Lung (tissue), 12 donors: Measurements from ENCODE around the gene SF3B2. TPM values are rescaled to one million over a fixed set of nuclear protein-coding genes. Genes with fewer than 3 reads are reported as not detected.

Source experiments
- ATAC-seq: fragments of 200-7000 bp; cut with Tn5 transposase; one replicate; pipeline ENCODE4 v1.9.1; 2020; ENCODE audit warnings: moderate number of reproducible peaks; ENCODE audit not compliant: insufficient read depth, low FRiP score
- DNase-seq, 3 donors: peaks; one replicate each; pipeline ENCODE4 v3.0.0-alpha.2; 2013 to 2017
- H3K27ac ChIP-seq, 2 donors: one replicate each; pipeline ENCODE4 v1.5.1; 2013; ENCODE audit warnings: mild to moderate bottlenecking in 2 of 2, moderate library complexity in 2 of 2, control low read depth in 1 of 2, inconsistent platforms in 1 of 2, low read depth in 1 of 2, low read length in 1 of 2
- H3K27me3 ChIP-seq, 3 donors: one replicate each; pipeline ENCODE4 v1.5.1; 2013; ENCODE audit warnings: low read length in 2 of 3; ENCODE audit not compliant: control insufficient read depth in 3 of 3, insufficient read depth in 3 of 3
- H3K36me3 ChIP-seq, 4 donors: one replicate each; pipeline ENCODE4 v1.5.1; 2013; ENCODE audit warnings: low read length in 4 of 4, mild to moderate bottlenecking in 1 of 4, moderate library complexity in 1 of 4; ENCODE audit not compliant: control insufficient read depth in 4 of 4, insufficient read depth in 4 of 4
- H3K4me1 ChIP-seq, 5 donors: one replicate each; pipeline ENCODE4 v1.5.1; 2013; ENCODE audit warnings: low read length in 5 of 5, mild to moderate bottlenecking in 2 of 5, moderate library complexity in 1 of 5; ENCODE audit not compliant: control insufficient read depth in 5 of 5, insufficient read depth in 5 of 5
- H3K4me3 ChIP-seq: one replicate; pipeline ENCODE4 v1.5.1; 2013; ENCODE audit warnings: mild to moderate bottlenecking, control low read depth, moderate library complexity
- H3K9ac ChIP-seq, 2 donors: one replicate each; pipeline ENCODE4 v1.5.1; 2013; ENCODE audit warnings: low read length in 2 of 2, control low read depth in 1 of 2; ENCODE audit not compliant: insufficient read depth in 1 of 2
- H3K9me3 ChIP-seq, 4 donors: one replicate each; pipeline ENCODE4 v1.5.1; 2013; ENCODE audit warnings: low read length in 3 of 4, mild to moderate bottlenecking in 1 of 4, moderate library complexity in 1 of 4; ENCODE audit not compliant: control insufficient read depth in 4 of 4, insufficient read depth in 3 of 4
- CTCF ChIP-seq: IDR thresholded peaks from 2 replicates; pipeline ENCODE4 v1.5.1; 2012; ENCODE audit warnings: mild to moderate bottlenecking; ENCODE audit errors: control extremely low read depth, extremely low read depth
- WGBS, 2 donors: extraction: QIAGEN DNeasy Blood & Tissue Kit; methylation state at CpG; one replicate each; pipeline ENCODE4 v1.1.7; 2013; 5-methylcytosine and 5-hydroxymethylcytosine counted together
- polyA plus RNA-seq, 2 donors: library from polyadenylated mRNA; stranded (reverse); fragments of 200-250 nt; gene quantifications; one replicate each; pipeline ENCODE4 v1.2.1, GENCODE V29; 2013
- total RNA-seq, 2 donors: library from RNA; depleted of rRNA in 1 of 2; stranded (reverse); fragments of >200 nt in 1 of 2; gene quantifications; one replicate each; pipeline ENCODE4 v1.2.1, GENCODE V29; 2014 to 2021
- donor health status: control.
- donor health status: control.
- donor health status: Bipolar disorder and iron deficiency.
- donor health status: healthy.
- donor health status: DM: yes; HTN: yes; CAD: no.

Gene SF3B2
- total and polyA plus RNA-seq, 4 donors: 78.0 to 187 (median 134) TPM

- DNase-seq (no peak), ATAC-seq (no peak)
- no peaks in the 10 kb centered on the region for H3K36me3 ChIP-seq
- peaks cover 5 to 28% (median 16%) of the 10 kb centered on the region in 5 donors for H3K4me1 ChIP-seq
- no peak overlapping the region for H3K9ac ChIP-seq
- H3K27me3 ChIP-seq: no peaks in the 10 kb centered on the region
- H3K4me3 ChIP-seq: no peak overlapping the region
- 58 to 71% methylated on average over 7 of the region's 7 CpGs for WGBS, 2 donors
- no peaks in the 10 kb centered on the region for H3K9me3 ChIP-seq
- TF ChIP-seq CTCF: no peak
- H3K27ac ChIP-seq: no peak overlapping the region
Observed at GRCh38 chr11:66116576-66117361, 64.6 kb downstream of the SF3B2 start.

- ATAC-seq (no peak), DNase-seq (no peak)
- peaks cover 0 to 24% (median 14%) of the 10 kb centered on the region in 5 donors for H3K4me1 ChIP-seq
- no peak overlapping the region for H3K4me3 ChIP-seq
- peak overlapping the region in 1 of 2 donors; percentile 85 for H3K27ac ChIP-seq
- no peaks in the 10 kb centered on the region for H3K9me3 ChIP-seq
- no peak for TF ChIP-seq CTCF
- WGBS, 2 donors: 62 to 65% methylated on average over 3 of the region's 3 CpGs
- H3K36me3 ChIP-seq: no peaks in the 10 kb centered on the region
- H3K9ac ChIP-seq: no peak overlapping the region
- no peaks in the 10 kb centered on the region for H3K27me3 ChIP-seq
Observed at GRCh38 chr11:66118847-66119246, 66.7 kb downstream of the SF3B2 start.

Other genes starting within 250 kb of the SF3B2 start
- under 1 TPM; 0.52 to 0.77 TPM for gene SNX32, start 218.4 kb upstream of the SF3B2 start, total RNA-seq
- under 1 TPM; 0.14 to 0.88 TPM for gene SNX32, start 218.4 kb upstream of the SF3B2 start, polyA plus RNA-seq
- gene CFL1, start 194.2 kb upstream of the SF3B2 start, total RNA-seq: 100 to 1,000 TPM; 387 to 967 TPM
- gene CFL1, start 194.2 kb upstream of the SF3B2 start, polyA plus RNA-seq: 1,000 to 10,000 TPM in 1 of 2 donors, 100 to 1,000 TPM in 1; 493 to 1,282 TPM
- gene MUS81, start 191.9 kb upstream of the SF3B2 start, total RNA-seq: 10 to 100 TPM; 35.0 to 61.4 TPM
- 10 to 100 TPM; 46.2 to 62.2 TPM for gene MUS81, start 191.9 kb upstream of the SF3B2 start, polyA plus RNA-seq
- gene EFEMP2, start 179.6 kb upstream of the SF3B2 start, total RNA-seq: 10 to 100 TPM; 62.8 to 67.0 TPM
- gene EFEMP2, start 179.6 kb upstream of the SF3B2 start, polyA plus RNA-seq: 10 to 100 TPM; 34.2 to 44.8 TPM
- gene CTSW, start 172.5 kb upstream of the SF3B2 start, total RNA-seq: 1 to 10 TPM; 3.1 to 4.6 TPM
- gene CTSW, start 172.5 kb upstream of the SF3B2 start, polyA plus RNA-seq: 1 to 10 TPM; 2.9 to 8.7 TPM
- gene FIBP, start 163.9 kb upstream of the SF3B2 start, total RNA-seq: 10 to 100 TPM; 49.8 to 74.6 TPM
- 10 to 100 TPM; 47.1 to 77.2 TPM for gene FIBP, start 163.9 kb upstream of the SF3B2 start, polyA plus RNA-seq
- 10 to 100 TPM; 20.7 to 55.4 TPM for gene CCDC85B, start 161.7 kb upstream of the SF3B2 start, total RNA-seq
- gene CCDC85B, start 161.7 kb upstream of the SF3B2 start, polyA plus RNA-seq: 10 to 100 TPM; 52.5 to 63.4 TPM
- gene FOSL1, start 152.0 kb upstream of the SF3B2 start, total RNA-seq: 10 to 100 TPM in 1 of 2 donors, under 1 TPM in 1; 0.43 to 11.4 TPM
- 10 to 100 TPM; 19.2 to 19.9 TPM for gene FOSL1, start 152.0 kb upstream of the SF3B2 start, polyA plus RNA-seq
- gene C11orf68, start 133.3 kb upstream of the SF3B2 start, total RNA-seq: 10 to 100 TPM; 17.9 to 38.8 TPM
- gene C11orf68, start 133.3 kb upstream of the SF3B2 start, polyA plus RNA-seq: 10 to 100 TPM; 26.8 to 30.8 TPM
- gene DRAP1, start 132.9 kb upstream of the SF3B2 start, total RNA-seq: 10 to 100 TPM; 40.8 to 92.7 TPM
- 100 to 1,000 TPM in 1 of 2 donors, 10 to 100 TPM in 1; 99.4 to 140 TPM for gene DRAP1, start 132.9 kb upstream of the SF3B2 start, polyA plus RNA-seq
- gene TSGA10IP, start 106.9 kb upstream of the SF3B2 start, total RNA-seq: under 1 TPM; 0.34 TPM
- gene TSGA10IP, start 106.9 kb upstream of the SF3B2 start, polyA plus RNA-seq: under 1 TPM; 0.07 to 0.20 TPM
- 10 to 100 TPM; 31.4 to 52.3 TPM for gene SART1, start 90.6 kb upstream of the SF3B2 start, total RNA-seq
- gene SART1, start 90.6 kb upstream of the SF3B2 start, polyA plus RNA-seq: 100 to 1,000 TPM in 1 of 2 donors, 10 to 100 TPM in 1; 44.3 to 145 TPM
- 10 to 100 TPM; 27.4 to 33.2 TPM for gene EIF1AD, start 50.2 kb upstream of the SF3B2 start, total RNA-seq
- gene EIF1AD, start 50.2 kb upstream of the SF3B2 start, polyA plus RNA-seq: 10 to 100 TPM; 22.0 to 29.9 TPM
- gene BANF1, start 49.9 kb upstream of the SF3B2 start, total RNA-seq: 100 to 1,000 TPM in 1 of 2 donors, 10 to 100 TPM in 1; 17.7 to 185 TPM
- 100 to 1,000 TPM; 132 to 315 TPM for gene BANF1, start 49.9 kb upstream of the SF3B2 start, polyA plus RNA-seq
- 10 to 100 TPM in 1 of 2 donors, 1 to 10 TPM in 1; 7.1 to 17.7 TPM for gene CST6, start 40.4 kb upstream of the SF3B2 start, total RNA-seq
- gene CST6, start 40.4 kb upstream of the SF3B2 start, polyA plus RNA-seq: 10 to 100 TPM; 31.7 to 38.8 TPM
- 1 to 10 TPM in 1 of 2 donors, not detected in 1; 2.9 TPM for gene CATSPER1, start 25.9 kb upstream of the SF3B2 start, total RNA-seq
- 1 to 10 TPM; 3.1 to 3.3 TPM for gene CATSPER1, start 25.9 kb upstream of the SF3B2 start, polyA plus RNA-seq
- gene GAL3ST3, start 3.2 kb upstream of the SF3B2 start, total RNA-seq: not detected
- not detected for gene GAL3ST3, start 3.2 kb upstream of the SF3B2 start, polyA plus RNA-seq
- gene PACS1, start 17.9 kb downstream of the SF3B2 start, total RNA-seq: 10 to 100 TPM; 42.8 to 48.8 TPM
- 10 to 100 TPM; 22.2 to 26.6 TPM for gene PACS1, start 17.9 kb downstream of the SF3B2 start, polyA plus RNA-seq
- gene KLC2, start 205.3 kb downstream of the SF3B2 start, total RNA-seq: 10 to 100 TPM in 1 of 2 donors, 1 to 10 TPM in 1; 8.5 to 30.8 TPM
- gene KLC2, start 205.3 kb downstream of the SF3B2 start, polyA plus RNA-seq: 10 to 100 TPM; 17.8 to 34.2 TPM
- gene RAB1B, start 216.3 kb downstream of the SF3B2 start, total RNA-seq: 100 to 1,000 TPM in 1 of 2 donors, 10 to 100 TPM in 1; 78.6 to 162 TPM
- 100 to 1,000 TPM; 174 to 203 TPM for gene RAB1B, start 216.3 kb downstream of the SF3B2 start, polyA plus RNA-seq
- gene CNIH2, start 225.8 kb downstream of the SF3B2 start, total RNA-seq: 1 to 10 TPM; 1.1 to 3.4 TPM
- gene CNIH2, start 225.8 kb downstream of the SF3B2 start, polyA plus RNA-seq: 1 to 10 TPM; 1.1 to 2.0 TPM
- gene YIF1A, start 236.8 kb downstream of the SF3B2 start, total RNA-seq: 100 to 1,000 TPM in 1 of 2 donors, 10 to 100 TPM in 1; 46.6 to 123 TPM
- gene YIF1A, start 236.8 kb downstream of the SF3B2 start, polyA plus RNA-seq: 100 to 1,000 TPM; 105 to 128 TPM
- gene TMEM151A, start 239.5 kb downstream of the SF3B2 start, total RNA-seq: under 1 TPM; 0.23 to 0.28 TPM
- under 1 TPM; 0.09 to 0.91 TPM for gene TMEM151A, start 239.5 kb downstream of the SF3B2 start, polyA plus RNA-seq